Ramos (cell line): ENCODE results near the gene EZR.

Source experiments
- in situ Hi-C: fragments of 300-500 bp; cut with MboI; formaldehyde crosslinking; loops from one replicate; pipeline ENCODE4 v1.14.3; 2022; ENCODE audit warnings: low sequenced_read_pairs; ENCODE audit not compliant: unreplicated experiment

Gene EZR

DNA sequence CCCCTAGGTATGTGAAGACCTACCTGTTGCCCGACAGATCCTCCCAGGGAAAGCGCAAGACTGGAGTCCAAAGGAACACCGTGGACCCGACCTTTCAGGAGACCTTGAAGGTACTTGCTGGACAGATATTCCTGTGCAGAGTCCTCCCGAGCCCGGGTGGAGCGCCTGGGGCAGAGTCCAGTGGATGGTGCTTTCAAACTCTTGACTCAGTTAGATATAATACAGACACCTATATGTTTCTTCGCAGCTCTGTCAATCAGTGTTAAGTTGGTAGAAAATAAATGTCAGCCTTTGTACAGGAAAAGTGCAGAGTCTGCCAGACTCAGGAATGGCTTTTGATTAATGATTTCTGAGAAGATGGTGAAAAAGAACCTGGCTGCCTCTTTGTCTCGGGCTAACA lies 67.2 kb downstream of the EZR start:
- in situ Hi-C loops, result no loop called here

DNA sequence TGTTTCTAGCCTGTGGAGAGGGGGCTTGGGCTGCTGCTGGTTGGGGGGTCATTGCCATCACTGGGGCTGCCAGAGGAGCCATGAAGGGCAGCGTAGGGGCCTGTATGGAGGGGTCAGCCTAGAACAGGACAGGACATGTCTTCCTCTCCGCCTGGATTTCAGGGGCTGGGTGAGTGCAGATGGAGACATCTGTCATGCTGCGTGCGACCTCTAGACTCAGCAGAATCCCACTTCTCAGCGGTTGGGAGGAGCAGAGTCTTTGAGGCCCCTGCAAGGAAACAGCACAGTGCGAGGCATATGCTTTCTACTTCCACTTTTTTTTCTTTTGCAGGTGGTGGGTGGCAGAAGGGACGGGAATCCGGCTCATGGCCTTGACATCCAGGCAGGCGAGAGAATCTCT lies 67.9 kb downstream of the EZR start:
- in situ Hi-C loops, result no loop called here

DNA sequence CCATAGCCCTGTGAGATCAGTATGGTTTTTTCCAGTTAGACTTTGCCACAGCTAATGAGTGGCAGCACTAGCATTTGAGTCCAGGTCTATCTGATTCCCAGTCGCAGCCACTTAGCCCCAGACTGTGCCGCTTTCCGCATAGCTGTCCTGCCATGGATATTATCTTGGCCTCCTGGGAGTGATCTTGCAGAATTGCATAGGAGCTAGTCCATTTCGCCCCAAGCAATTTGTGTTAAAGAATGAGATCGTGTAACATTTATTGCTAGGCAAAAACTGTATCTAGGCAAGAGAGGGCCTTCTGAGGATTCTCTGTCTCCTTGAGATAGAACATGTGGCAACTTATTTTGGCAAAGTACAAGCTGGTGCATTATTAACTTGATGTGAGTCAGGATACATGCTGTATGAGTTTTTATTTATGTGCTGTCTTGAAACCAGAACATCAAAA lies 74.2 kb downstream of the EZR start:
- in situ Hi-C loops, result no loop called here

DNA sequence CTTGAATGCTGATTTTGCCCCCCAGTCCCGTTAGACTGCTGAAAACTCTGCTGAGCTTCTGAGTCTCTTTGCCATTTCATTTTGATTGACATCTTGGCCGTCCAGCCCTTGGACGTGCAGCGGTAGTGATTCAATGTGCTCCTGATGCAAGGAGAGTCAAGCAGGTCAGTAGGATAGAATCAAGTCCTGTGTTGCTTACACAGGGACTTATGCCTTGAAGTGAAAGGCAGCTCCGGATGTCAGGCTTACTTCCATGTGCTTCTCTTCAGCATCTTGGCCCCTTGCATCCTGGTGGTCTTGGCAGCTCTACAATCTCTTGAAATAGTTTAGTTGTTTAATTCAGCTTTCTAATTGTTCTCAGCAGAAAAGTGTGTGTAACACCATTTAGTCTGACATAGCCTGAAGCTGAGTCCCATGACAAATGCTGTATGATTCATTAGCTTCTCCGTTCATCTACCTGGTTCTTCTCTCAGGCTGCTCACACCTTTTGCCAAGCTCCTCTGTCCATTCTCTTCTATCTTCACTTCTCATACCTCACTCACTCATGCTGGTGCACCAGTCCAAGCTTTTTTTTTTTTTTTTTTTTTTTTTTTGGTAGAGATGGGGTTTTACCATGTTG lies 76.0 kb downstream of the EZR start:
- in situ Hi-C loops, result no loop called here

DNA sequence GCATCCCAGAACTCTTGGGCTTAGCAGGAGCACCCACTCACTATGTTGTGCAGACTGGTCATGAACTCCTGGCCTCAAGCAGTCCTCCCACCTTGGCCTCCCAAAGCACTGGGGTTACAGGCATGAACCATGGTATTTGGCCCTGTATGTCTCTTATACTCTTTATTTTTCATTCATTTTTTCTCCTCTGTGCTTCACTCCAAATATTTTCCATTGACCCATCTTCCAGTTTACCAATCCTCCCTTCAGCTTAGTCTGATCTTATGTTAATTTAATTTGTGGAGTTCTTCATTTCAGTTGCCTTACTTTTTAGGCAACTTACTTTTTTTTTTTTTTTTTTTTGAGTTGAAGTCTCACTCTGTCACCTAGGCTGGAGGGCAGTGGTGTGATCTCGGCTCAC lies 79.5 kb downstream of the EZR start:
- in situ Hi-C loops, result no loop called here

DNA sequence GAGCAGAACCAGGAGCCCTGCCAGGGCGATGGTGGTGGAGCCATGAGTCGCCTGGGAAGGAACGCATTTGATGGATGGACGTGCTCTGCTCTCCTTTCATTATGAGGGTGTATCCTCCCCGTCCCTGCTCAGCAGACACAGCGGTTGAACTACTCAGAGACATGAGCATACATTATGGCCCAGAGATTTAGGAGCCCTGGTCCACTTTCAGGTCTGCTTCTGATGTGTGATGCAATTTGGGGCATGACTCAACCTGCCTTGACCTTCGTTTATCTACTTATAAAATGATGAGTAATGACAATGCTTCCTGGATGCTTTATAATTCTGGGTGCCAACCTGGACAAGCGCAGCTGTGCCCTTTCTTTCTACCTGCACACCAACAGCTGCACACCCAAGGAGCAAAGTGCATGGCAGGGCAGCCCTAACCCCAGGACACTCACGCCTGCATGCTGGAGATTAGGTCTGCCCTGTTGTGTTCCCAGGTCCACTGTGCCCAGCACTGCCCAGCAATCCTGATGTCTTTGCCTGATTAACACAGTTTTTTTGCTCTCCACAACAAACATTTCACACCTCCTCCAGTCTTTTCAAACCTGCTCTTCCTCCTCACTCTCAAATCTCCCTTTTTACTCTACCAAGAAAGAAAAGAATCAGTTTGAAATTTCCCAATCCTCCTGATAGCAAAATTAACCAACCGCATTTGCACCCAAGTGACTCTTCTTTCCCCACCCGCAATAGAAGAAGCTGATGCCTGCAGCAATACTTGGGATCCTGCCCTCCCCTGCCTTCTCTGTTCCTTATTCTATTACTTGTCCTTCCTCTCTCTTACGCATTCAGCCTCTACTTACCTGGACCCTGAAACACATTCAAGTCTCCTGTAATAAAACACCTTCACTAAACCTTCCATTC lies 81.2 kb downstream of the EZR start:
- in situ Hi-C loops, result no loop called here

DNA sequence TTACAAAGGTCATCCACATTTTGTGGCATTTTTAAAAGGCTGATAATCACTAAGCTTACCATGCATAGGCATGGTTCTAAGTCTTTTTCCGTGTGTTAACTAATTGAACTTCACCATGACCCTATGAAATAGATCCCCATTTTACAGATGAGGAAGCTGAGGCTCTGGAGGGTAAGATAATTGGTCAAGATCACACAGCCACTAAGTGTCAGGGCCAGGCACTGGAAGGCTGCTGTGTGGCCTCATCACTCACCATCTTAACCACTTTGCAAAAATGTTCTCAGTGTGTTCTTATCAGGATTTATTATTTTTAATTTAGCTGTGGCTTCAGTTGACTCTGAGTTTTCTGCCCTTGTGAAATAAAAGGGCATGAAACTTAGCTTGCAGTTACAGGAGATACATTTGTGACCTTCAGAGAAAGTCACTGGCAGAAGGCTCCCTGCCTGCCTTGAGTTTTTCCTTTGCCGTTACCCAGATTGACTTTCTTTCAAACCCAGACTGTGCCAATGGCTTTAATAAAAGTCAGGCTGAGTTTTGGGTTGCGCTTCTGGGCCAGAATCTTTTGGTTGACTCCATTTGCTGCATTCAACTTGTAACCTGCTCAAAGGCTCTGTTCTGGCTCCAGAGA lies 82.0 kb downstream of the EZR start:
- in situ Hi-C loops, result no loop called here

DNA sequence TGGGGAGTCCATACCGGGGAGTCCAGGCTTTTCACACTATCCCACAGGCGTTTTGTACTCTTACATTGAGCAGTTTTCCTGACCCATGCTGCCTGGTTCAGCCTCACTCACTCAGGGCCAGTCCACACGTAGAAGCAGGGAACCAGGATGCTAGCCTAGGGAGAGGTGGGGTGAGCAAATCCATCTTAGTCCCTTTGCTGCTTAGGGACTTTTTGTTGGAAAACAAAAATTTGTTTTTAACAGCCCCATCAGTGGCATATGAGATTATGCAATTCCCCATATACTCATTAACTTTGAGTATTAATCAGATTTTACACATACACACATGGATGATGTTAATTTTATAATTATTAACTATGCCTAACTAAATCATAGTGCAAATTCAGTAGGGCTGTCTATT lies 84.2 kb downstream of the EZR start:
- in situ Hi-C loops, result no loop called here

DNA sequence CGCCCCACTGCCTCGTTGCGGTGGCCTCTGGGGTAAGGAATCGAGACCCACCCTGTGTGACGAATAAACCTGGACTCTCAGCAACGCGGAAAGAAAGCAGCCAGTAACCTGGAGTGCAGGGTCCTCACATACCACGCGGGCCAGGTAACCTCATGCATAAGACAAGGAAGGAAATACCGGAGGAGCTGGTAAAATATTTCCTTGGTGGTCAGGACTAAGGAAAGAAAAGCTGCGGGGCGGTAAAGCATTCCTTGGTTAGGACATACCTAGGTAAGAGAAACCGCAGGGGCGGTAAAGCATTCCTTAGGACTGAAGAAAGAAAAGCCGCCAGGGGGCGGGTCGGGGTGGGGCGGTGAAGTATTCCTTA lies 88.6 kb downstream of the EZR start:
- in situ Hi-C loops, result no loop called here

DNA sequence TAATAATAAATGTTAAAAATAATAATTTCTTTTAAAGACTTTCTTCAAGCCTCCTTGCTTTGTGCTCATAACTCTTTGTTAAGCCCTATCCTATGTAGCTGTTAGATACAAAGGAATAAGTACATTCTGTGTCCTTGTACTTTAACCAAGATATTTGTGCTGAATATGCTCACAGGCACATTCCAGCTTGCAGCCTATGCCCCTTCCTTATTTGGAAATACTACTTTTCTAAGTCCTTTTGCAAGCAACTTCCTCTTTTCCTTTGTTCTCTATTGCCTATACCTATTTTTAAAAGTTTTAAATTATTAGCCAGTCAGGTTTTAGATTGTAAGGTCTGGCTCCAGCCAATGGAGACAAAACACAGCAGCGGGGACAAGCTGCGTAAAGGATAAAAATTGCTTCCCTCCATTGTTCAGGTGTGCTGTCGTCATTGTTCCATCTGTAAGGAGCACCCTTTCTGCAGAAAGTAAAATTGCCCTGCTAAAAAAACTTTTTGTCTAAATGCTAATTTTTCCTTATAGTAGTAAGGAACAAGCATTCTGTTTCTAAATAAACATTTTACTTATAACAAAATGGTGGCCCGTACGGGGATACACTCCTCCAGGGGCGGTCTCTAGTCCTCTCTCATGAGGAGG lies 89.1 kb downstream of the EZR start:
- in situ Hi-C loops, result no loop called here

DNA sequence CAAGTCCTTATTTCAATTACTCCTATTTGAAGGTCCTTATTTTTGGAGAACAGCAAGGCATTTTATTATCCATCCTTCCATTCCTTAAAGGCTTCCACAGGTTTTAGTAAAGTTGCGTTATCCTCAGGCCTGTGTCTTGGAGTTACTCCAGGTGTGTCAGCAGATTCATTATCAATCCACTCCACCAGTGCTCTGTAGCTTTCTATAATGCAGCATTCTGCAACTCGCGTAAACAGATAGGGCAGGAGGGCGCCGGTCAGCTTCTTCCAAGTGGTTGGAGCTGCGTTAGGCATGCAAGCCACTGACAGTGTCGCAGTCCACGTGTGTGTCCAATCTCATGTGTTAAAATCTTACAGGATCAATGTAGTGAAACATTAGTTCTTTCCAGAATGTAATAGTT lies 93.5 kb downstream of the EZR start:
- in situ Hi-C loops, result no loop called here

DNA sequence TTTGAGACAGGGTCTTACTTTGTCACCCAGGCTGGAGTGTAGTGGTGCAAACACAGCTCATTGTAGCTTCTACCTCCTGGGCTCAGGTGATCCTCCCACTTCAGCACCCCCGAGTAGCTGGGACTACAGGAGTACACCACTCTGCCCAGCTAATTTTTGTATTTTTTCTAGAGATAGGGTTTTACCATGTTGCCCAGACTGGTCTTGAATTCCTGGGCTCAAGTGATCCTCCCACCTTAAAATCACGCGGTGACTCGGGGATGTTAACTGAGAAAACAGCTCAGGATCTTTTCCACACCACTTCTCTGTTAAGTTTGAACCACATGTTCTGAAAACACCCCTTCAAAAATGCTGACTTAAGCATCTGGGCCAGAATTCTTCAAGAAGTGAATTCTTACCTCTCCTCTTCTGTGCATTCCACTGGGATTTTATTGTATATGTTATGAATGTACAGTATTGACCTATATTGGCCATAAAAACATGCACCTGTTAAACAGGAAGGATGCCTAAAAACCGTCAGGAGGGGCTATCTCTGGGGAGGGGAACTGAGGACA lies 96.9 kb downstream of the EZR start:
- in situ Hi-C loops, result no loop called here

DNA sequence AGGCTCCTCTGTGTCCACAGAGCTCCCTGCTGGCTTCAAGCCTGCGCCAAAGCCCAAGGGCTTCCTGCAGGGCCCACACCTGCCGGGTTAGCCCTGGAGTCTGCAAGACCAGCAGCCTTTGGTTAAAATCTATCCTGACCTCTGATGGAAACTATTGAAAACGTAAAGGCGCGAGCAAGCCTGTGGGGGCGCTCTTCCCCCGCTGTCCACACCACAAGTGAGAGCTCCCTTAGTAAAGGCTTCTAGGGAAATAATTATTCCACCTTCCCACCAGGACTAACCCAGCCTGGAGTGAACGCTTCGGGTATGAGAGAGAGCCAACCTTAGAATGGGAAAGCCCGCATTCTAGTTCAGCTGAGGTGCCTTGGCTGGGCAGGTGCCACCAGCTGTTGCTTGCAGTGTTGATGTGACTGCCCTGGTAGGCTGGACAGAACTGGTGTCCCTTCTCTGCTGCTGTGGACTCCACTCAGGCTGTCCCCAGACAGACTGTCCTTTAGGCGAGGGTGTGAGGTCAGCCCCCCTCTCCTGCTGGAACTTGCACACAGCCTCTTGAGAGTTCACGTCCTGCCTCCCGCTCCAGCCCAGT lies 100.6 kb downstream of the EZR start:
- in situ Hi-C loops, result no loop called here

DNA sequence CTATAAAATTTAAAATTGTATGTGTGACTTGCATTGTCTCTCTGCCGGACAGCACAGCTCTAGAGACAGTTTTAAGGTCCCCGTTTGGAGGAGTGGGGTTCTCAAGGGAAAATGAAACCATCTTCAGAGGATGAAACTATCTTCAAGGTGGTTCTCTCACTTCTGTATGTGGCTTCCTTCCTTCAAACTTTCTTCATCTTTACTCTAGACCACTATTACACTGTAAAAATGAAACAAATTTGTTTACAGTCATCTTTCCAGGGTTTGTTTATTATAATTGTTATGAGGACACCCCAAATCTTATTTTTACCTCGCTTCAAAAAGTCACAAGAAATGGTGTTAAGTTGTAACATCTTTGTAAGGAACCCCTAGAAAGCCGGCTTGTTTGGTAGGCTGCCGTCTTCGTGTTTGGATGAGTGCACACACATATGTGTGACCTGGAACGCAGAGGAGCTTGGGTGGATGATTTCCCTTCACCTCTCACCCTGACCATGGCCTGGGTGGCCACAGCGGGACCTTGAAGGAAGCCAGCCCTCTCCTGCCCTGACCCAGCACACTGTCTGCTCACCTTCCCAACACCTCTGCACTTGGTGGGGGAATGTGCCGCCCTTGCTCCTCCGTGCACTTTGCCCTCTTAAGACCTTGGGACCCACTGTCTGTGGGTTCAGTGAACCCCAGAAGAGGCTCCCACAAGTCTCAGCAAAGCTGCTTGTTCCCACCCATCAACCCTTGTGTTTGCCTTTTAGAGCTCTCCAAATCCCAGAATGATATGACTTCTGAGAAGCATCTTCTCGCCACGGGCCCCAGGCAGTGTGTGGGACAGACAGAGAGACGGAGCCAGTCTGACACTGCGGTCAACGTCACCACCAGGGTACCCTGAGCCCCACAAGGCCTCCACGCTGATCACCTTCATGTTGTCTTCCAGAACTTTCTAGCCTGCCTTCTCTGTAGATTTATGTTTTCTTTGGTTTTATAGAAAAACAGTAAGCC lies 101.5 kb downstream of the EZR start:
- in situ Hi-C loops, result no loop called here
